ENCODE data around the gene ZDHHC9.

The ZDHHC9 gene

DNA sequence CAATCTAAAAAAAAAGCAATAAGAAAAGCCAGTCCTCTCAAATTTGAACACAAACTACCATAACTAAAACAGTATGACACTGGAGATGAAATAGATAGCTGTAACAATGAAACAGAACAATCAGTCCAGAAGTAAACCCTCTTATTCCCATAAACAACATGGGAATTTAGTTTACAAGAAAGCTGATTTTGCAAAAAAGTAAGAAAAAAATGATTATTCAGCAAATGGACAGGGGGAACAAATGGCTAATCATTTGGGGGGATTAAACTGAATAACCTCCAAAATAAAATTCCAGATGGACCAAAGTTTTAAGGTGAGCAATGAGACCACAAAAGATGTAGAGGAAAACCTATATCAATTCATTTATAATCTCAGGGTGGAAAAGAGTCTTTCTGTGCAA, 80.0 kb downstream of the ZDHHC9 start:
- DNase-seq (ENCODE audit: low read depth in 2 of 2) = no peak

DNA sequence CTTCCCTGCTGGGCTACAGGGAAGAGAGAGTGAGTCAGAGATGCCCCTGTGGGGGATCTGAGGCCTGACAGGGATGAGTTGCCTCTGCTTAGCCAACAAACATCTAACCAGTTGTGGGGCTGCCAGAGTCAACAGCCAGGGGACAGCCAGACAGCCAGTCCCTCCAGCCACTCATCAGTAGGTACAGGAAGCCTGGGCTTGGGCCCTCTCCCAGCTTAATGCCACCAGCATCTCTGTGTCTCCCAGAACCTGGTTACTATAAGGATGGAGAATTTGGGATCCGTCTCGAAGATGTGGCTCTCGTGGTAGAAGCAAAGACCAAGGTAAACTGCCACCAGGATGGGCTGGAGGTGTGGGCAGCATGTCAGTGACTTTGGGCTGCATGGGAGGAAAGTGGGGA, 81.2 kb downstream of the ZDHHC9 start:
- no peak for DNase-seq (ENCODE audit: low read depth in 2 of 2)

GRCh38 chrX:129761596-129761995, 82.1 kb downstream of the ZDHHC9 start:
- no peak for DNase-seq (ENCODE audit: low read depth in 2 of 2)

DNA sequence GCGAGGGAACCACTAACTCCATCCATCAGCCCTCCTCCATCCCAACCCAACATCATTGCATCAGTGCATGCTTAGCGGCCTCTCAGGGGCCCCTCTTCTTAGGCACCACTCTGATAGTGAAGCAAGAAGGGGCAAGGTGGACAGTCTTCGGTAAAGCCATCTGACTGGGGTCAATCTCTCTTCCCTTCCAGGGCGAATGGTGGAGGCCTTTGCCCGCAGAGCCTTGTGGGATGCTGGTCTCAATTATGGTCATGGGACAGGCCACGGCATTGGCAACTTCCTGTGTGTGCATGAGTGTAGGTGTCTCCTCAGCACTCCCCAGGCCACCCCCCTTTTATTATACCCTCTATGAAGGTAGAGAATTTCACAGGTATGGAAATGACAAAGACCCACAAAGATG, 82.7 kb downstream of the ZDHHC9 start:
- no peak for DNase-seq (ENCODE audit: low read depth in 2 of 2)

GRCh38 chrX:129760155-129760554, 83.5 kb downstream of the ZDHHC9 start:
- DNase-seq (ENCODE audit: low read depth in 2 of 2) = no peak

DNA sequence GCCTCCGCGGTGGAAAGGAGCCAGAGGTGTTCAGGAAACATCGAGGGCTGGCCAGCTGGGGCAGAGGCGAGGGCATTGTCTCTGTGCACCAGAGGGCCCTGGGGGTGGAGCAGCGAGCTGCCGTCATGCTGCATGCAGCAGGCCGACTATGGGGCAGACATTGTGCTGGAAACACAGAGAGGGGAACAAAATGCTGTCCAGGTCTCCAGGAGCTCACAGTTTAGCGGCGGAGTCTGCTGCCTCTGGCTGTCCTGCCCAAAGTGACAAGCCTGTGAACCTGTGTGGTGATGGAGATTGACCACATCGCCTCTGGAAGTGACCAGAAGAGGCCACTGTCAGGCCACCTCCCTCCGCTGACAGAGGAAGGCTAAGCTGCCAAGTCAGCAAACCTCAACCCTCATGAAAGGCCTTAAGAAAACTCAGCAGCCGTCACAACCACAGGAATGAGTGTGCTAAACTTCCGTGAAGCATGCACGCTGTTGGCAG, 84.1 kb downstream of the ZDHHC9 start:
- DNase-seq (ENCODE audit: low read depth in 2 of 2) = no peak

DNA sequence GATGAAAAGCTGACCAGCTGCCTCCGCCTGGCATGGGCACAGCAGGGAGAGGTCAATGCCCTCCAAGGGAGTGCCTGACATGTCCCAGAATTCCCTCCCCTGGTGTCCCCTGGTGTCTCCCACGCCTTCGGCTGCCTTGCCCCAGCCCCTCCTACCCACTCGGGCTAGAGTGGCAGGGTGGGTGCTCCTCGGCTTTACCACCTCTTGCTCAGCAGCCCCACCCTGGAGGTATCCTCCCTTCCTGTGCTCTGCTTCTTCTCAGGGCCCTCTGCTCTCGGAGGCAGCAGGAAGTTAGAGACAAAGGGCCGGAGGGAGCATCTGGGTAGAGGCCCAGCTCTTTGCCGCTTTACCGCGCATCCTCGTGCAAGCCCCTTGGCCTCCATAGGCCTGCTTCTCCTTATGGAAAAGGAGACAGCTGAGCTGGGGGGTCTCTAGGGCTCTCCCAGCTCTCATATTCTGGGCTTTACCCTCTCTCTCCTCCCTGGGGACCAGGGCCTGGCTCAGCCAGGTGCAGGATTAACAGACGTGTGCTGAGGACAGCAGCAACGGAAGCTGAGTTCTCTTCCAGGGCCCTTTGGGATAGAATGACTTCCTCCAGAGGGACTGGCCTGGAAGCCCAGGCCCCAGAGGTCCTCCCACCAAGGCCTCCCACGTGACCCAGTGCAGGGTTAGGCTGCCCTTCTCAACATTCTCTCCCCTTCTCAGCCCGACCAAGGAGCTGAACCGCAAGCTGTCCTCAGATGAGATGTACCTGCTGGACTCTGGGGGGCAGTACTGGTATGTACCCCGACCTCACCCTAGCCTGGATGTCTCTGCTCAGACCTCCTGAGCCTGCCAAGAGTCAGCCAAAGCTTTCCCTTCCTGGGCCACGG, 87.7 kb downstream of the ZDHHC9 start:
- DNase-seq (ENCODE audit: low read depth in 2 of 2) = no peak

DNA sequence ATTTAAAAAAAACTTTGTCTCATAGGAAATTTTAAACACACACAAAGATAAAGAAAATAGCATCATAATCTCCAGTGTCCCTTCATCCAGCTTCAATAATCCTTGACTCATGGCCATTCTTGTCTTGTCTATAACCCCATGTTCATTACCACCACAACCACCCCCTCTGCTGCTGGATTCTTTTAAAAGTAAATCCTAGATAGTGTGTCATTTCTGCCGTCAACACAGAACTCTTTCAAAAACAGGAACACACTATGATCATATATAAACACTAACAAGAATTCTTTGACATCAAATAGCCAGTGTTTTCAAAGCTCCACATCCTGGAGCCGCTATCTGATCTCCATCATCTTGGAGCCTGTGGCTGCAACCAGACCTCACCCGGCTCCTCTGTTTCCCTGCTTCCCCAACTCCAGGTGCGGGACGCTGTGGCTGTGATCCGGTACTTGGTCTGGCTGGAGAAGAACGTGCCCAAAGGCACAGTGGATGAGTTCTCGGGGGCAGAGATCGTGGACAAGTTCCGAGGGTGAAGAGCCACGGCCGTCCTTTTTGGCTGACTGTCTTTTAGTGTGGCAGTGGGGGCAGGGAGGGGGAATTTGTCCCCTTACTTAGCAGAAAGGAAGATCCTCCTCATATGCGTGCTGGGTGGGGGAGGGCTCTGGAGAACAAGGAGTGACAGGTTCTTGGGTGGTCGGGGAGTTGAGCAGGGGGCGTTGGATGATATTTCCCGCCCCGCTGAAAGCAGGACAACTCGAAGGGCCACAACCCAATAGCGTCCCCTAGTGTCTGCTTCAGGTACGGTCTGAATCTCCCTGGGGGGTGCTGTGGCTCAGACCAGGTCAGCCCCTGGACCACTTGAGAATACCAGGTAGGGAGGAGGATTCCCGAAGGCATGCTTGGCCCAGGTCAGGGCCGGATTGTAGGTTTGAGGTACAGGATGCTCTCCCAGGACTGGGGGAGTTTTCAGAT, 89.3 kb downstream of the ZDHHC9 start:
- no peak for DNase-seq (ENCODE audit: low read depth in 2 of 2)
